HK-2 (cell line): Measurements from ENCODE around the gene ICAM5.

Experiments
- DNase-seq: peaks from one replicate; pipeline ENCODE4 v3.0.0-alpha.2; 2018; ENCODE audit not compliant: unreplicated experiment

Gene ICAM5

DNA sequence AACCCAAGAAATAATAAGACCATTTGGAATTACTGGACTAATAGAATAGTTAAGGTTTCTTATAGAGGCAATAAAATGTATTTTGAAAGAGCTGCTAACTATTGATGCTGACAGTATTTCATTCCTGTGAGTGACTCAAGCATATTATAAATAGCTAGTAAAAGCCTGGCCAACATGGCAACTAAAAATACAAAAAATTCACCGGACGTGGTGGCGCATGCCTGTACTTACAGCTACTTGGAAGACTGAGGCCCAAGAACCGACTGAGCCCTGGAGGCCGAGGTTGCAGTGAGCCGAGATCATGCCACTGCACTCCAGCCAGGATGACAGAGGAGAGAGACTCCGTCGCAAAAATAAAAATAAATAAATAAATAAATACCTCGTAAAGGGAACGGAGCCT lies 55.0 kb downstream of the ICAM5 start:
- no peak for DNase-seq
